Measurements from ENCODE around the gene LMX1B.

DNA sequence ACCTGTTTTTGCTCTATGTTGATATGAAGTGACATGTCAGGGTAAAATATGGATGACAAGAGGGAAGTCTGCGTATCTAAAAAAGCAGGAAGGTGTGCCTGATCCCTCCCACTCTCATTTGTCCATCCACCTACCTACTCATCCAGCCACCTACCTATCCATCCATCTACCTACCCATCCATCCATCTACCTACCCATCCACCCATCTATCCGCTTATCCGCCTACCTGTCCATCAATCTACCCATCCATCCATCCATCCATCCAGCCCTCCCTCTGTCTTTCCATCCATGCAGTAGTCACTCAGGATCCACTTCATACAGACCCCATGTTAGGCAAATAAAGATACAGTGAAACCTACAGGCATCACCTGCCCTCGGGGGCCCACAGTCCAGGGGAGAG is 32.4 kb downstream of the LMX1B start:
- TF ChIP-seq, protein P1, sequence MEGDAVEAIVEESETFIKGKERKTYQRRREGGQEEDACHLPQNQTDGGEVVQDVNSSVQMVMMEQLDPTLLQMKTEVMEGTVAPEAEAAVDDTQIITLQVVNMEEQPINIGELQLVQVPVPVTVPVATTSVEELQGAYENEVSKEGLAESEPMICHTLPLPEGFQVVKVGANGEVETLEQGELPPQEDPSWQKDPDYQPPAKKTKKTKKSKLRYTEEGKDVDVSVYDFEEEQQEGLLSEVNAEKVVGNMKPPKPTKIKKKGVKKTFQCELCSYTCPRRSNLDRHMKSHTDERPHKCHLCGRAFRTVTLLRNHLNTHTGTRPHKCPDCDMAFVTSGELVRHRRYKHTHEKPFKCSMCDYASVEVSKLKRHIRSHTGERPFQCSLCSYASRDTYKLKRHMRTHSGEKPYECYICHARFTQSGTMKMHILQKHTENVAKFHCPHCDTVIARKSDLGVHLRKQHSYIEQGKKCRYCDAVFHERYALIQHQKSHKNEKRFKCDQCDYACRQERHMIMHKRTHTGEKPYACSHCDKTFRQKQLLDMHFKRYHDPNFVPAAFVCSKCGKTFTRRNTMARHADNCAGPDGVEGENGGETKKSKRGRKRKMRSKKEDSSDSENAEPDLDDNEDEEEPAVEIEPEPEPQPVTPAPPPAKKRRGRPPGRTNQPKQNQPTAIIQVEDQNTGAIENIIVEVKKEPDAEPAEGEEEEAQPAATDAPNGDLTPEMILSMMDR (IDR thresholded peaks at IDR 0.05 in 2 of 3, conservative IDR thresholded peaks at IDR 0.05 in 1 of 3; ENCODE audit: borderline replicate concordance in 1 of 3, insufficient read depth in 1 of 3, low read depth in 2 of 3, low read length in 2 of 3) = no peak
- no peak for TF ChIP-seq POLR2A (IDR thresholded peaks at IDR 0.05; ENCODE audit: borderline replicate concordance, extremely low read depth, insufficient read depth, insufficient read length)
- no peak for TF ChIP-seq TCF7L2 (IDR thresholded peaks at IDR 0.05; ENCODE audit: borderline replicate concordance, extremely low read depth, insufficient read depth, insufficient read length)
- no peak for TF ChIP-seq SP1 (IDR thresholded peaks at IDR 0.05; ENCODE audit: low read depth)
- TF ChIP-seq, protein P2, sequence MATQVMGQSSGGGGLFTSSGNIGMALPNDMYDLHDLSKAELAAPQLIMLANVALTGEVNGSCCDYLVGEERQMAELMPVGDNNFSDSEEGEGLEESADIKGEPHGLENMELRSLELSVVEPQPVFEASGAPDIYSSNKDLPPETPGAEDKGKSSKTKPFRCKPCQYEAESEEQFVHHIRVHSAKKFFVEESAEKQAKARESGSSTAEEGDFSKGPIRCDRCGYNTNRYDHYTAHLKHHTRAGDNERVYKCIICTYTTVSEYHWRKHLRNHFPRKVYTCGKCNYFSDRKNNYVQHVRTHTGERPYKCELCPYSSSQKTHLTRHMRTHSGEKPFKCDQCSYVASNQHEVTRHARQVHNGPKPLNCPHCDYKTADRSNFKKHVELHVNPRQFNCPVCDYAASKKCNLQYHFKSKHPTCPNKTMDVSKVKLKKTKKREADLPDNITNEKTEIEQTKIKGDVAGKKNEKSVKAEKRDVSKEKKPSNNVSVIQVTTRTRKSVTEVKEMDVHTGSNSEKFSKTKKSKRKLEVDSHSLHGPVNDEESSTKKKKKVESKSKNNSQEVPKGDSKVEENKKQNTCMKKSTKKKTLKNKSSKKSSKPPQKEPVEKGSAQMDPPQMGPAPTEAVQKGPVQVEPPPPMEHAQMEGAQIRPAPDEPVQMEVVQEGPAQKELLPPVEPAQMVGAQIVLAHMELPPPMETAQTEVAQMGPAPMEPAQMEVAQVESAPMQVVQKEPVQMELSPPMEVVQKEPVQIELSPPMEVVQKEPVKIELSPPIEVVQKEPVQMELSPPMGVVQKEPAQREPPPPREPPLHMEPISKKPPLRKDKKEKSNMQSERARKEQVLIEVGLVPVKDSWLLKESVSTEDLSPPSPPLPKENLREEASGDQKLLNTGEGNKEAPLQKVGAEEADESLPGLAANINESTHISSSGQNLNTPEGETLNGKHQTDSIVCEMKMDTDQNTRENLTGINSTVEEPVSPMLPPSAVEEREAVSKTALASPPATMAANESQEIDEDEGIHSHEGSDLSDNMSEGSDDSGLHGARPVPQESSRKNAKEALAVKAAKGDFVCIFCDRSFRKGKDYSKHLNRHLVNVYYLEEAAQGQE (IDR thresholded peaks at IDR 0.05; ENCODE audit: low read depth) = no peak
- no peak for TF ChIP-seq ZNF274 (IDR thresholded peaks at IDR 0.05; ENCODE audit: low read depth, low read length)
- TF ChIP-seq POLR2AphosphoS5 (IDR thresholded peaks at IDR 0.05; ENCODE audit: low read depth, low read length) = no peak
- no peak for TF ChIP-seq ZFX (IDR thresholded peaks at IDR 0.05)
- TF ChIP-seq YY1 (IDR thresholded peaks at IDR 0.05; ENCODE audit: extremely low read depth, insufficient replicate concordance, low read depth, low read length) = no peak
- TF ChIP-seq EZH2phosphoT487 (IDR thresholded peaks at IDR 0.05; ENCODE audit: borderline replicate concordance) = no peak
- TF ChIP-seq, protein P3, sequence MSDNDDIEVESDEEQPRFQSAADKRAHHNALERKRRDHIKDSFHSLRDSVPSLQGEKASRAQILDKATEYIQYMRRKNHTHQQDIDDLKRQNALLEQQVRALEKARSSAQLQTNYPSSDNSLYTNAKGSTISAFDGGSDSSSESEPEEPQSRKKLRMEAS (IDR thresholded peaks at IDR 0.05) = no peak

Measured in HCT116 (cell line).